Embryonic facial prominence (tissue), 1 donor: ENCODE measurements around the gene TLL2.

Experiments
- DNase-seq: peaks from one replicate; pipeline ENCODE4 v3.0.0-alpha.2; 2016; ENCODE audit errors: extremely low spot score

TLL2 gene

GRCh38 chr10:96463562-96463961 lies 50.2 kb downstream of the TLL2 start:
- no peak for DNase-seq

DNA sequence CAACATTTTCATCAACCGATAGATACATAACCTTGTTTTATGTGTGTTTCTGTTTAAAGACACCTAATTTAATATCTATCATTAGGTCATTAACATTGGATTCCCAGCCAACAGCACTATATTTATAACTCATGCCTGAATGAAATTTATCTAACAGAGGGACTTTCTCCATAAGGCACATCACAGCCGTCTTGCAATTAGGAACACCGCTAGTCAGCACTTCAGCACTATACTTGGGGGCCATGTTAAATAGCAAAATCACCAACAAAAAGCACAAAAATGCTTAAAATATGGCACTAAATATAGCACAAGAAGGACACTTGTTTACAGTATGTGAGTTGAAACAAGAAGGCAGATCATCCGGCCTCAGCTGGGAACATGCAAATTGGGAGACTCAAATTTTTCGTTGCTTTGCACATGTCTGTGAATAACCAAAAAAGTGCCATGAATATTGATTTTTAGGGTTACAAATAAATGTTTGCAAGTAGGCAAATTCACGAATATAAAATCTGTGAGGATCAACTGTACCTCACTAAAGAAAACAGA lies 51.0 kb downstream of the TLL2 start:
- DNase-seq = no peak

GRCh38 chr10:96460316-96460715 lies 53.4 kb downstream of the TLL2 start:
- DNase-seq = no peak

- DNase-seq = no peak
Observed at GRCh38 chr10:96457341-96457740, 56.4 kb downstream of the TLL2 start.

- no peak for DNase-seq
Observed at GRCh38 chr10:96456296-96456840, 57.4 kb downstream of the TLL2 start.

DNA sequence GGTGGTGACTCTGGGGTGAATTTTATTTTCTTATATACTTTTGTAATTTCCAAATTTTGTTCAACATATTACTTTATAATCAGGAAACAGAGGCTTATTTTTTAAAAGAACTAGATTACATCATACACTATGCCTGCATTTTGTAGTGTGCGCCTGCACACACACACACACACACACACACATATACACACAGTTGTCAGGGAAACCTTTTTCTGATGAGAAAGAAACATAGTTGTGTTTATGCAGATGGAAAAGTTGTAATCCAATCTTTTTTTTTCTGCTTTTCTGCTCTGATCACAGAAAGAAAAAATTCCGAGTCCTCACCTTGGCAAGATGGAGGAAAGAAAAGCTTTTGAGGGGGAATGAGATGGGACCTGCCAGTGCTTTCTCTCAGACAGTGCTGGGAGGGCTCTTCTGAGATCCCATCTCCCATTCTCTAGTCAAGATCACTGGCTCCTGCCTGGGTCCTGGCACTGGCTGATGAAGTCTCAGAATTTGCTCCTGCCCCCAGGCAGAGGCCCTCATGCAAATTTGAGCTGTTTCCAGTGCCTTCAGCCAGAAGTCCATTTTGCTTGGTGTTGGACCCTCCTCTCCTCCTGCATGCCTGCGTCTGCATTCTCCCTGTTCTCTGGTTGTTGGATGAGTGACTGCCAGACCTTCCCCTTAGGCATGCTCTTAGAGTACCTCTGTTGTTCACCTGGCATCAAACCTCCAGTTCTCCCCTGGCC lies 59.7 kb downstream of the TLL2 start:
- DNase-seq = no peak

GRCh38 chr10:96452494-96453153 lies 61.1 kb downstream of the TLL2 start:
- no peak for DNase-seq

- DNase-seq = no peak
Observed at GRCh38 chr10:96450529-96451207, 63.1 kb downstream of the TLL2 start.

DNA sequence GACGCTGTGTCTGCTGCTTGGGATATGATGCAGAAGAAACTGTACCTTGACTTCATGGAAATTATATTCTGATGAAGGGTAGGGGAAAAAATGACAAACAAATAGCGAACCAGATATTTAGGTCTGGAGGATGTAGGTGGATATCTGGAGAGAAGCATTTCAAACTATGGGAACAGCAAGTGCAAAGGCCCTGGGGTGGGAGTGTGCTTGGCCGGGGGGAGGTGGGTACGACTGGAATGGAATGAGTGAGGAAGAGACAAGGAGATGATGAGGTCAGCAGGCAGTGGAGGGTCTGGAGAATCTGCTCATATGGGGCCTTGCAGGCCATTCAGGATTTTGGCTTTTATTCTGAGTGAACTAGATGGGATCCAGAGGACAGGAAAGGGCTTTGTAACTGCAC lies 65.2 kb downstream of the TLL2 start:
- DNase-seq = no peak

DNA sequence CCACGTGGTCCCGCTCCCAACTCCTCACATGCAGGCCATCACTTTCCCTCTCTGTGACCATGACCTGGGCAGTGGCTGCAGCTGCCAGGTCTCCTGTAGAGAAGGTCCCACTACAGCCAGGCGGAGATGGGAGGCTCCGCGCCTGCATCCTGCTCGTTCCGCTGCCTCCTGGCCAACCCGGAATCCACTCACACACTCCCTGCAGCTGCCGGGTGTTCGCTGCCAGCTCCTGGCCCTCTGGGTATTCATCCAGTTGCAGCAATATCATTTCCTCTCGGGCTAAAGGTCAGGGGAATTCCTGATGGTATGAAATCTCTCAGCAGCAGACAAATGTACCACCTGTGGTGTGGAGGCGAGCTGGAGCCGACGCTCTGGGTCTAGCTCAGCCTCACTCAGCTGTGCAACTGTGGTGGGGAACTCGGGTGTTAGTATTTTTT lies 65.7 kb downstream of the TLL2 start:
- no peak for DNase-seq

DNA sequence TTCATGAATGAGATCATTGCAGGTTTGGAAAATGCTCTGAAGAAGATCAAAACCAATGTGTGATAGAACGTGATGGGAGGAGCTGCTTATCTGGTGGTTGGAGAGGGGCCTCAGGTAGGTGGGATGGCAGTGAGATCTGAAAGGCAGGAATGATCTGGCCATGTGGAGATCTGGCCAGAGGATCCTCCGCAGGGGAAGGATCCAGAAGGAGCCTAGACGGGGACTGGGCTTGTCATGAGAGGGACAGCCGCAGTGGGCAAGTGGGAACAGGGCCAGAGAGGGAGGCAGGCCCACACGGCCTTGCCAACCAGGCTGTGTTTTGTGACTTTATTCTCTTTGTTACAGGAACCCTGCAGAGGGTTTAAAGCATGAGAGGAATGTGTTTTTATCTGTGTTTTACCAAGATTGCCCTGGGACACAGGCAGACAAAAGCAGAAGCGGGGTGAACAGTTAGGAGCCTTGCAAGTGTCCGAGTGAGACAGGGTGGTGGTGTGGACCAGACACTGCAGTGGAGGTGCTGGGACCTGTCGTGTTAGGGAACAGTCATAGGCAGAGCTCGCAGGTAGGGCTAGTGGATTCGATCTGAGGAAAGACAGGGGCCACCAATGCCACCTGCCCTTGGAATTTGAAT lies 66.6 kb downstream of the TLL2 start:
- DNase-seq = no peak

DNA sequence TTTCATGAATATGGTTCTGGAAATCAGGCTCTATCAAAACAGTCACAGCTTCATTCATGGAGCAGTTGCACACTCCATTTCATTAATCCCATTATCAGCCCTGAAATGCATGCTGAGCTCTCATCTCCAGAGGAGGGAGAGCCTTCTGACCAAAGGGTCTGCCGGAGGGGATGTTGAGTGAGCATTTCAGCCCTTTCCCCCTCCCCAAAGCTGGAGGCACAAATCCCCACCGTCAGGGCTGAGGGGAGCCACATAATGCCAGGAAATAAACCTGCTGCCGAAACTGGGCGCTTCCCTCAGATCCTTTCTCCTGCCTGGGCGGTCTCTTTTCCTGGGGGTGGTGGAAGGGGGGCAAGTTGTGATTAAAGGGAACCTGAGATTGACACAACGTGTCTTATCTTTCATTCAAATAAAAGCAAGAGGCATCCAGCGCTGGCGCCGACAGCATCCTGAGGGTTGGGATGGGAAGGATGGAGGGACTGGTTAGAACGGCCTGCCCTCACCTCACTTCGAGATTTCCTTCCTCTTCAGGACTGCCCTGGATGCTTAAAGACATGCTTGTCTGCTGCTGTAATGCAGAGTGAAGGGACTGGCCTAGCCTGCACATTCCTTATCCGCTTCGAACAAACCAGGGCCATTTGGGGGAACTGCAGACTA lies 71.6 kb downstream of the TLL2 start:
- no peak for DNase-seq

- no peak for DNase-seq
Observed at GRCh38 chr10:96441322-96441885, 72.3 kb downstream of the TLL2 start.

DNA sequence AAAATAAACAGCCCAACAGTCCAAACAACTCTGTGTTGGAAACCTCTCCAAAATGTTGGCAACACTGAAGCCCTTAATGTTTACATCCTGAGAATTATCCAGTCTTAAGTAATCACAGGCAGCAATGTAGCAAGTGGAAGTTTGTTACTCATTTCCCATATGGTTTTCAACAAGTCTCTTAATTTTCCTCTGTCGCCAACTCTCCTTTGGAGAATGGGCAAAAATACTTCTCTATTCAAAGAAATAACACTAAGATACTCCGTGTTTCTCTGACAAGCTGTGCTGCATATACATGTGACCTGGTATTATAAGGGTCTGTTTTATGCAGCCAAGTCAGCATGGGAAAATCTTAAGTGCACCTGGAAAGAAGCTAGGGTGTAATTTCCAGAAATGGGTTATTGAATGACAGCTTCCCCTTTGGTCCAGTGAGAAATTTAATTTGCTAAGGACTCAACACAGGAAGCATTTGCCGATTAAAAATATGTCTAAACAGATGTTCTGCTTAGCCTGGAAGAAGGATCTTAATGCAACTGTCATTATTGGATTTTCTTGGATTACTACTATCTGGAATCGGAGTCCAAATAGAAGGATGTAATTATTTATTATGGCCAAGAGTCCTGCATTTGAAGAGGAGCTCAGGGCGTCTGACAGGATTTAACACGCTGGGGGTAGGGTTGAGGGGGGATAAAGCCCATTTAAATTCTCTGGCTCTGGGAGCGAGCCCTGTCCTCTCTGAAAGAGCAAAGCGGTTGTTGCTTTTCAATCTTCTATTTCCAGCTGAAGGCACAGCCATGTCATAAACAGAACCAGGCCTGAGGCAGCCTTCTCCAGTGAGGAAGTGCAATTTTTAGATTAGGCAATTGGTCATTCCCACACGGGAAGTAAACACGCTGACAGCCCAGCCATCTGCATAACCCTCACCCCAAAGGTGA lies 73.1 kb downstream of the TLL2 start:
- DNase-seq = no peak

DNA sequence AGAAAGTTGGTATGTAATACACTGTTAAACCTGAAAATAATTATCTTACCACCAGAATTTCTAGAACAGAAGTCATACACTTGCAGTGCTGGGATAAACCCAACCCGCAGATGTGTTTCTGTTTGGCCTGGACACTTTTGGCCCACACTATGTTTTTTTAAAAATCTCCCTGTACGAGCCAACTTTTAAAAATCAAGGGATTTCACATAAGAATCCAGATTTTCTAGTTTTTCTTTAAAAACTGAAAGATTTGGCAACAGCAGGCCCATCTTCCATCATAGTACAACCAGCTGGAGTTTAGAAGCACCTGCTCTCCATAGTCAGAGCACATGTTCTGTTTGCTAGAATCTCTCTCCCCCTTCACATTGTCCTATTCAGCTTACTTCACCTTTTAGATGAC lies 74.0 kb downstream of the TLL2 start:
- no peak for DNase-seq

DNA sequence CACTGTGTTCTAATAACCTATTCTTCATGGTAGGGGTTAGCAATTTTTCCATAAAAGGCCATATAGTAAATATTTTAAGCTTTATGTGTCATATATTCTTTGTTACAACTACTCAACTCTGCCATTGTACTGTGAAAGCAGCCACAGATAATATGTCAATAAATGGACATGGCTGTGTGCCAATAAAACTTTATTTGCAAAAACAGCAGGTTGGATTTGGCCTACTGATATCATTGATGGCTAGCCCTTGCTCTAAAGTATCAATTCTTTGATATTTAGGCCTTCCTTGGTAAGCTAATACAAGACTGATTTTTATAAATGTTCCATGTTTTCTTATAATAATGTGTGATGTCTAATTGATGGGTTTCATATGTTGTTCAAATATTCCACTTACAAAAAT lies 77.7 kb downstream of the TLL2 start:
- no peak for DNase-seq

DNA sequence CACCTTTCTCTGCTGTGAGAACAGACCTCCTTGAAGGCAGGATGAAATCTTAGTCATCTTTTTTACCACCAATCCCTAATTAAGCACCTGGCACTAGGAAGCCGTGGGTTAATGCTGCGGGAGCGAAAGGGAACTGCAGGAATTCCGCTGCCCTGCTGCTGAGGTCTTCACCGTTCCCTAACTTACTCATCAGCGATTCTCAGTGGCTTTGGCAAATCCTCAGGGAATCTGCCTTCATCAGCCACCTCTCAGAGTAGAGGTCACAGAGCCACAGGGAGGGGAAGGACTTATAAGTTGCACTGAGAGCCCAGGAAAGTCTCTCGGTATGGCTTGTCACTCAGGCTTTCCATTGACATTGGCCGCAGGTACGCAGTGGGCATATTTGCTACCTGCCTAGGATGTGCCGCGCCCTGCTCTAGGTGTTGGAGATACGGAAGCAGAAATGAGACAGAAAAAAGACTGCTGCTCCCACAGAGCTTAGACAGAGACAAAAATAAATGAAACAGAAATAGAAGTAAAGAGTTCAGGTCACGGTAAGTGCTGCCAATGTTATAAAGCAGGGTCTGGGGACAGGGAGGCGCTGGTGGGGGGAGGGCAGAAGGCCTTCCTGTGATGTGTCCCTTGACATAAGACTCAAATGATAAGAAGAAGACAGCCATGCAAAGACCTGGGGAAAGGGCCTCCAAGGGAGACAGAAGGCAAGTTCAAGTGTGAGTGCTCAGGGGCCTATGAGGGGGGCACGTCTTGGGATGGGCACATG lies 82.3 kb downstream of the TLL2 start:
- no peak for DNase-seq

- no peak for DNase-seq
Observed at GRCh38 chr10:96427291-96427690, 86.4 kb downstream of the TLL2 start.

DNA sequence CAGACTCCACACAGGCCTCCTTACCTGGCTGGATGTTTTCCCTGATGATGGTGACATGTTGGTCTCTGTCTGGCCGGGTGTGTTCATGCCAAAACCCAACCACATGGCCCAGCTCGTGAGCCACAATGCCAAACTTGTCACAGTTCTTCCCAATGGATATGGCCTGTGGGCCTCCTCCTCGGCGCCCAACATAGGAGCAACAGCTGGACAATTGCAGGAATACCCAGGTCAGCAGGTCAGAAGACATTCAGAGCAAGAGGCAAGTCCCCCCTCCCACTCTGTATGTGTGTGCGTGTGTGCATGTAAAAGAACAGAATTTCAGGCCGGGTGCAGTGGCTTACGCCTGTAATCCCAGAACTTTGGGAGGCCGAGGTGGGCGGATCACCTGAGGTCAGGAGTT lies 91.2 kb downstream of the TLL2 start:
- DNase-seq = no peak
